ENCODE measurements around the gene KCTD6.
"Not testable (repeated sequence)": the region's sequence is repeated elsewhere in the genome, so short reads cannot be mapped to it uniquely, and the experiment has no call there.

The KCTD6 gene

GRCh38 chr3:58524326-58524888 lies 32.5 kb downstream of the KCTD6 start:
- DNase-seq (ENCODE audit: low spot score), result no peak

- no peak for DNase-seq (ENCODE audit: low spot score)
These were observed 34.6 kb downstream of the KCTD6 start for GRCh38 chr3:58526515-58526957.

GRCh38 chr3:58527440-58527839 lies 35.5 kb downstream of the KCTD6 start:
- DNase-seq (ENCODE audit: low spot score), result not testable (repeated sequence)

GRCh38 chr3:58528629-58529028 lies 36.7 kb downstream of the KCTD6 start:
- no peak for DNase-seq (ENCODE audit: low spot score)

- DNase-seq (ENCODE audit: low spot score), result no peak
These were observed 37.8 kb downstream of the KCTD6 start for GRCh38 chr3:58529516-58530353.

- no peak for DNase-seq (ENCODE audit: low spot score)
These were observed 38.5 kb downstream of the KCTD6 start for GRCh38 chr3:58530354-58530865.

GRCh38 chr3:58531555-58531954 lies 39.7 kb downstream of the KCTD6 start:
- no peak for DNase-seq (ENCODE audit: low spot score)

- no peak for DNase-seq (ENCODE audit: low spot score)
These were observed 40.1 kb downstream of the KCTD6 start for GRCh38 chr3:58531956-58532355.

GRCh38 chr3:58532794-58533220 lies 40.9 kb downstream of the KCTD6 start:
- DNase-seq (ENCODE audit: low spot score), result peak; percentile 70

GRCh38 chr3:58534592-58535494 lies 42.9 kb downstream of the KCTD6 start:
- no peak for DNase-seq (ENCODE audit: low spot score)

GRCh38 chr3:58535531-58536500 lies 43.9 kb downstream of the KCTD6 start:
- DNase-seq (ENCODE audit: low spot score), result no peak

- no peak for DNase-seq (ENCODE audit: low spot score)
These were observed 44.9 kb downstream of the KCTD6 start, which contains the start of gene ACOX2 for GRCh38 chr3:58536501-58537411. TSS of gene ACOX2 (minus strand) at chr3:58537190. CDS start at chr3:58535106, 2,084 bp downstream.

GRCh38 chr3:58537412-58538301 lies 45.8 kb downstream of the KCTD6 start:
- no peak for DNase-seq (ENCODE audit: low spot score)

- DNase-seq (ENCODE audit: low spot score), result no peak
These were observed 47.7 kb downstream of the KCTD6 start for GRCh38 chr3:58539626-58540025.

- no peak for DNase-seq (ENCODE audit: low spot score)
These were observed 48.4 kb downstream of the KCTD6 start for GRCh38 chr3:58540176-58540858.

GRCh38 chr3:58544541-58544940 lies 52.6 kb downstream of the KCTD6 start:
- no peak for DNase-seq (ENCODE audit: low spot score)

- no peak for DNase-seq (ENCODE audit: low spot score)
These were observed 59.8 kb downstream of the KCTD6 start for GRCh38 chr3:58551636-58552180.
